BLaER1 (cell line): ENCODE measurements around the gene GYG1.

Experiments used
- H3K27ac ChIP-seq: shearing (Covaris generic); formaldehyde crosslinking; 2 replicates; pipeline ENCODE4 v1.8.1; 2022
- H3K27me3 ChIP-seq: shearing (Covaris generic); formaldehyde crosslinking; 2 replicates; pipeline ENCODE4 v1.8.1; 2022
- H3K36me3 ChIP-seq: shearing (Covaris generic); formaldehyde crosslinking; 2 replicates; pipeline ENCODE4 v1.8.1; 2022
- H3K4me1 ChIP-seq: shearing (Covaris generic); formaldehyde crosslinking; 2 replicates; pipeline ENCODE4 v1.8.1; 2022
- H3K4me2 ChIP-seq: shearing (Covaris generic); formaldehyde crosslinking; 2 replicates; pipeline ENCODE4 v1.8.1; 2022
- H3K4me3 ChIP-seq: shearing (Covaris generic); formaldehyde crosslinking; 2 replicates; pipeline ENCODE4 v1.8.1; 2022
- H3K9ac ChIP-seq: shearing (Covaris generic); formaldehyde crosslinking; 2 replicates; pipeline ENCODE4 v1.8.1; 2022
- H3K9me3 ChIP-seq: shearing (Covaris generic); formaldehyde crosslinking; 2 replicates; pipeline ENCODE4 v1.8.1; 2022
- H4K20me1 ChIP-seq: shearing (Covaris generic); formaldehyde crosslinking; 2 replicates; pipeline ENCODE4 v1.8.1; 2022
- Cebpa-rat ChIP-seq: shearing (Covaris generic); IDR thresholded peaks from 2 replicates; pipeline ENCODE4 v1.8.1; 2022

GYG1 gene

GRCh38 chr3:149003653-149004305 lies 12.4 kb downstream of the GYG1 start:
- Histone ChIP-seq H3K9ac (no peak overlapping the region), H3K4me2 (0 out of 2 replicates have a peak overlapping the region, but pooled peaks have one; percentile 52), H4K20me1 (0 out of 2 replicates have a peak, but pooled peaks cover 8% of the 10 kb centered on the region), H3K27me3 (no peaks in the 10 kb centered on the region), H3K9me3 (no peaks in the 10 kb centered on the region), H3K4me1 (peaks cover 21% of the 10 kb centered on the region), H3K4me3 (no peak overlapping the region), H3K27ac (no peak overlapping the region), H3K36me3 (peaks cover 33% of the 10 kb centered on the region)
- TF ChIP-seq Cebpa-rat, result no peak

- Histone ChIP-seq H3K36me3 (peaks cover 37% of the 10 kb centered on the region), H3K9me3 (no peaks in the 10 kb centered on the region), H3K4me2 (peak overlapping the region; percentile 52), H4K20me1 (0 out of 2 replicates have a peak, but pooled peaks cover 8% of the 10 kb centered on the region), H3K4me3 (no peak overlapping the region), H3K27me3 (no peaks in the 10 kb centered on the region), H3K9ac (no peak overlapping the region), H3K27ac (no peak overlapping the region), H3K4me1 (peaks cover 26% of the 10 kb centered on the region)
- TF ChIP-seq Cebpa-rat, result no peak
These were observed 13.3 kb downstream of the GYG1 start for GRCh38 chr3:149004622-149005021.

- Histone ChIP-seq H3K9me3 (no peaks in the 10 kb centered on the region), H3K27ac (no peak overlapping the region), H3K4me2 (no peak overlapping the region), H3K4me1 (peaks cover 30% of the 10 kb centered on the region), H3K27me3 (no peaks in the 10 kb centered on the region), H4K20me1 (0 out of 2 replicates have a peak, but pooled peaks cover 8% of the 10 kb centered on the region), H3K9ac (no peak overlapping the region), H3K4me3 (no peak overlapping the region), H3K36me3 (peaks cover 38% of the 10 kb centered on the region)
- TF ChIP-seq Cebpa-rat, result no peak
These were observed 14.1 kb downstream of the GYG1 start for GRCh38 chr3:149005416-149005815.

- H3K36me3 ChIP-seq, result peaks cover 53% of the 10 kb centered on the region
These were observed 16.4 kb downstream of the GYG1 start for GRCh38 chr3:149007567-149008257.

GRCh38 chr3:149009732-149010131 lies 18.4 kb downstream of the GYG1 start:
- Histone ChIP-seq H4K20me1 (no peaks in the 10 kb centered on the region), H3K27ac (no peak overlapping the region), H3K36me3 (peaks cover 71% of the 10 kb centered on the region), H3K4me3 (no peak overlapping the region), H3K9ac (no peak overlapping the region), H3K9me3 (no peaks in the 10 kb centered on the region), H3K27me3 (no peaks in the 10 kb centered on the region), H3K4me1 (peaks cover 14% of the 10 kb centered on the region), H3K4me2 (peak overlapping the region; percentile 48)
- TF ChIP-seq Cebpa-rat, result no peak

More at GRCh38 chr3:149007567-149008257, 16.4 kb downstream of the GYG1 start:
- Histone ChIP-seq H3K9me3 (no peaks in the 10 kb centered on the region), H3K4me2 (no peak overlapping the region), H4K20me1 (0 out of 2 replicates have a peak, but pooled peaks cover 8% of the 10 kb centered on the region), H3K9ac (no peak overlapping the region), H3K27ac (no peak overlapping the region), H3K4me1 (peaks cover 30% of the 10 kb centered on the region), H3K4me3 (no peak overlapping the region), H3K27me3 (no peaks in the 10 kb centered on the region)
- no peak for TF ChIP-seq Cebpa-rat

- H3K27me3 ChIP-seq, result no peaks in the 10 kb centered on the region
- H3K9me3 ChIP-seq, result no peaks in the 10 kb centered on the region
- TF ChIP-seq Cebpa-rat, result no peak
- H3K9ac ChIP-seq, result no peak overlapping the region
- peaks cover 78% of the 10 kb centered on the region for H3K36me3 ChIP-seq
- H3K4me2 ChIP-seq, result no peak overlapping the region
- H3K27ac ChIP-seq, result no peak overlapping the region
- H3K4me1 ChIP-seq, result peaks cover 8% of the 10 kb centered on the region
- no peak overlapping the region for H3K4me3 ChIP-seq
- no peaks in the 10 kb centered on the region for H4K20me1 ChIP-seq
These were observed 19.2 kb downstream of the GYG1 start for GRCh38 chr3:149010504-149010951.

- TF ChIP-seq Cebpa-rat, result no peak
- no peaks in the 10 kb centered on the region for H4K20me1 ChIP-seq
- no peak overlapping the region for H3K4me2 ChIP-seq
- H3K4me1 ChIP-seq, result peaks cover 8% of the 10 kb centered on the region
- H3K36me3 ChIP-seq, result peaks cover 81% of the 10 kb centered on the region
- H3K9me3 ChIP-seq, result no peaks in the 10 kb centered on the region
- no peaks in the 10 kb centered on the region for H3K27me3 ChIP-seq
- H3K27ac ChIP-seq, result no peak overlapping the region
- no peak overlapping the region for H3K4me3 ChIP-seq
- H3K9ac ChIP-seq, result no peak overlapping the region
These were observed 19.6 kb downstream of the GYG1 start for GRCh38 chr3:149010966-149011365.

GRCh38 chr3:149011676-149012075 lies 20.3 kb downstream of the GYG1 start:
- Histone ChIP-seq H3K4me3 (no peak overlapping the region), H3K9ac (no peak overlapping the region), H3K36me3 (peaks cover 86% of the 10 kb centered on the region), H3K27me3 (no peaks in the 10 kb centered on the region), H3K27ac (no peak overlapping the region), H3K4me2 (no peak overlapping the region), H3K9me3 (no peaks in the 10 kb centered on the region), H4K20me1 (no peaks in the 10 kb centered on the region), H3K4me1 (peaks cover 8% of the 10 kb centered on the region)
- TF ChIP-seq Cebpa-rat, result no peak

- Histone ChIP-seq H3K36me3 (peaks cover 85% of the 10 kb centered on the region), H3K27ac (no peak overlapping the region)
- TF ChIP-seq Cebpa-rat, result no peak
These were observed 22.4 kb downstream of the GYG1 start for GRCh38 chr3:149013726-149014125.

GRCh38 chr3:149015393-149015792 lies 24.1 kb downstream of the GYG1 start:
- no peaks in the 10 kb centered on the region for H3K9me3 ChIP-seq
- no peak overlapping the region for H3K27ac ChIP-seq
- TF ChIP-seq Cebpa-rat, result no peak
- no peaks in the 10 kb centered on the region for H3K4me1 ChIP-seq
- no peak overlapping the region for H3K4me2 ChIP-seq
- 0 out of 2 replicates have a peak, but pooled peaks cover 12% of the 10 kb centered on the region for H4K20me1 ChIP-seq
- H3K36me3 ChIP-seq, result peaks cover 83% of the 10 kb centered on the region
- H3K9ac ChIP-seq, result no peak overlapping the region
- no peaks in the 10 kb centered on the region for H3K27me3 ChIP-seq
- H3K4me3 ChIP-seq, result no peak overlapping the region

More at GRCh38 chr3:149013726-149014125, 22.4 kb downstream of the GYG1 start:
- Histone ChIP-seq H3K9me3 (no peaks in the 10 kb centered on the region), H3K27me3 (no peaks in the 10 kb centered on the region), H3K4me3 (no peak overlapping the region), H3K4me1 (peaks cover 8% of the 10 kb centered on the region), H4K20me1 (no peaks in the 10 kb centered on the region), H3K4me2 (no peak overlapping the region), H3K9ac (no peak overlapping the region)
